SH-SY5Y (cell line): Measurements from ENCODE around the gene MED8.

ENCODE experiments used
- GATA2 ChIP-seq: IDR thresholded peaks from 2 replicates; pipeline ENCODE4 v1.6.1; 2011; ENCODE audit warnings: mild to moderate bottlenecking, low read depth, low read length
- GATA3 ChIP-seq: IDR thresholded peaks from 2 replicates; pipeline ENCODE4 v1.6.1; 2011; ENCODE audit warnings: low read depth, mild to moderate bottlenecking, low read length, moderate library complexity

The MED8 gene

GRCh38 chr1:43427941-43428340, 38.3 kb upstream of the MED8 start:
- TF ChIP-seq GATA2 (no peak), GATA3 (no peak)

DNA sequence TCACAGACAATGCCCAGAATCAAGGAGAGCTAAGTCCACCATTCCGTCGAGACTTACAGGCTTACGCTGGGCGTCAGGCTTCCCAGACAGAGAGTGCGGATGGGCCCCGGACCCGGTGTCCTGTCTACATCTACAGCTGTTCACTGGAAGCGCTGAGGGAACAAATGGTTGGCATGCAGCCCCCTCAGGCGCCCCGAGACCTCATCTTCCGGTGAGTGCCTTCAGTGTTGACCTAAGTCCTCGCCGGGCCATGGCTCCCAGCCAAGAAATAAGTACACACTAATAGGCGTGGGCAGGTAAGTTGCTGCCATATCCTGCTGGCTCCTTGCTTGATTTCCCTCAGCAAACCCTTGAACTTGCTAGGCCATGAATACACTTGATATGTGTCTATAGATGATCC, 37.9 kb upstream of the MED8 start:
- TF ChIP-seq GATA2: no peak
- no peak for TF ChIP-seq GATA3

- TF ChIP-seq GATA2: no peak
- TF ChIP-seq GATA3: no peak
These were observed 36.6 kb upstream of the MED8 start for GRCh38 chr1:43426221-43426620.

DNA sequence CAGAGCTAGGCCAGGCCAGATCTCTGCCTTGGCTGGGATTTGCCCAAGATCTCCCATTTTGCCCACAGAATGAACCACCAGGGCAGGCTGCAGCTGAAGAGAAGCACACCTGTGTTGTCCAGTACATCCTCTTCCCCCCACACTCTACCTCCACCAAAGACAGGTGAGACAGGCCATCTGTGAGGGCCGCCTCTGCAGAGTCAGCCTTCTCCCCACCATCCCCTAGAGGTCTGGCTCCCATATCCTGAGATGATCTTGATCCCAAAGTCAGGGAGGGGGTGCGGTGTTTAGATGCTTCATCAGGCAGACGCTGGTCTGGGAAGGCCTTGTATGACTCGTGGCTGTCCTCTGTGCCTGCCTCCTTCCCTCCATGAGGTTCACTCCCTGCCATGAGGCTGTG, 35.4 kb upstream of the MED8 start:
- TF ChIP-seq GATA3: no peak
- no peak for TF ChIP-seq GATA2

DNA sequence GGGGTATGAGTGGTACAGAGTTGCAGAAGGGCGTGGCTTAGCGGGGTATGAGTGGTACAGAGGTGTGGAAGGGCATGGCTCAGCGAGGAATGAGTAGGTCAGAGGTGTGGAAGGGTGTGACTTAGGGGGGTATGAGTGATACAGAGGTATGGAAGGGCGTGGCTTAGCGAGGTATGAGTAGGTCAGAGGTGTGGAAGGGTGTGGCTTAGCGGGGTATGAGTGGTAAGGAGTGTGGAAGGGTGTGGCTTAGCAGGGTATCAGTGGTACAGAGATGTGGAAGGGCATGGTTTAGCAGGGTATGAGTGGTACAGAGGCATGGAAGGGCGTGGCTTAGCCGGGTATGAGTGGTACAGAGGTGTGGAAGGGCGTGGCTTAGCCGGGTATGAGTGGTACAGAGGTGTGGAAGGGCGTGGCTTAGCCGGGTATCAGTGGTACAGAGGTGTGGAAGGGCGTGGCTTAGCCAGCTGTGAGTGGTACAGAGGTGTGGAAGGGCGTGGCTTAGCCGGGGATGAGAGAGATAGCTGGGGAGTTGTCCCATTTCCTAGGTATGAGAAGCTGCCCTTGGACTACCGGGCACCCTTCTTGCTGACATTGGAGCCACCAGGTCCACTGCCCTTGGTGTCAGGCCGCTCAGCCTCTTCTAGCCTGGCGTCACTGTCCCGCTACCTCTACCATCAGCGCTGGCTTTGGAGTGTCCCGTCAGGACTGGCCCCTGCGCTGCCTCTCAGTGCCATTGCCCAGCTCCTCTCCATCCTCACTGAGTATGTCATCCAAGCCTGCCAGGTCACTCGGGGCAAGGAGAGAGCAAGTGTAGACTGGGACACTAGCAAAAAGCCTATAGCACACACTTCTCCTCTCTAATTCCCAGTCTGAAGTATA, 34.3 kb upstream of the MED8 start:
- TF ChIP-seq GATA3: no peak
- TF ChIP-seq GATA2: no peak

- TF ChIP-seq GATA2 (no peak), GATA3 (no peak)
These were observed 33.5 kb upstream of the MED8 start for GRCh38 chr1:43422995-43423671.

- TF ChIP-seq GATA3 (no peak), GATA2 (no peak)
These were observed 32.6 kb upstream of the MED8 start for GRCh38 chr1:43421976-43422750.

- TF ChIP-seq GATA2 (no peak), GATA3 (no peak)
These were observed 31.8 kb upstream of the MED8 start for GRCh38 chr1:43421396-43421795.

- TF ChIP-seq GATA3 (no peak), GATA2 (no peak)
These were observed 31.3 kb upstream of the MED8 start for GRCh38 chr1:43420874-43421273.

DNA sequence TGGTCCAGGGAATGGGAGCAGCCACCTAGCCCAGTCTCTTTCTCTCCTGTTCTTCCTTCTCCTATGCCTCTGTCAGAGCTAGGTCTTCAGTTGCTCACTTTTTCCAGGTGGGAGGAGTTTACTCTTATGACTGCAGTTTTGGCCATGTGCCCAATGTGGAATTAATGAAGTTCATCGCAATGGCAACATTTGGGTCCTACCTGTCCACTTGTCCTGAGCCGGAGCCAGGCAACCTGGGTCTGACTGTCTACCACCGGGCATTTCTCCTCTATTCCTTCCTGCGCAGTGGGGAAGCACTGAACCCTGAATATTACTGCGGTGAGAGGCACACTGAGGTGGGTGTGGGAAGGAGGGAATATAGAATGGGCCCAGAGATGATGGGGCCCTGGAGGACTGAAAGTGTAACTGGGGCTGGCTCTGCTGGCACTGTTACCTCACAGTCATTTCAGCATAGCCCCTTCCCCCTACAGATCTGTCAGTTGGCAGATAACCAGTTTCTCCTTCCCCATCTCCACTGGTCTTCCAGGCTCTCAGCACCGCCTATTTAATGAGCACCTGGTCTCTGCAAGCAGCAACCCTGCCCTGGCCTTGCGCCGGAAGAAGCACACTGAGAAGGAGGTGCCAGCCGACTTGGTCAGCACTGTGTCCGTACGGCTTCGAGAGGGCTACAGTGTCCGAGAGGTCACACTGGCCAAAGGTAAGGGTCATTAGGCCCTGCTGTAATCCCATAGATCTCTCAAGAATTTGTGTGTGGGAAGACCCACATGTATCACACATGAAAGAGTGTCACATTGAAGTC, 30.2 kb upstream of the MED8 start:
- TF ChIP-seq GATA2 (no peak), GATA3 (no peak)

DNA sequence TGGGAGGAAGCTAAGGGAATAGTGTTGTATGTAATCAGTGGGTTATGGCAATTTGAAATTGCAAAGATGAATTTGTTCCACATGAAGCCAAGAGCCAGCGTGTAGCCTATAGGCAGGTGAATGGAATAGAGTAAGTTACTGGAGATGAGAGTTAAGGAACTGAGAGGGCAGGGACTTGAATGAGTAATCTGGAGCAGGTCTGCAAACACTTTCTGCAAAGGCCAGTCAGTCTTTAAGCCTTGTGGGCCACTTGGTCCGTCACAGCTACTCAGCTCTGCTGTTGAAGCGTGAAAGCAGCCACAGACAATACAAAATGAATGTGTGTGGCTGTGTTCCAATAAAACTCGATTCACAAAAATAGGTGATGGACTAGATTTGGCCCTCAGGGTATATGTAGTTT, 29.3 kb upstream of the MED8 start:
- TF ChIP-seq GATA2: no peak
- no peak for TF ChIP-seq GATA3

DNA sequence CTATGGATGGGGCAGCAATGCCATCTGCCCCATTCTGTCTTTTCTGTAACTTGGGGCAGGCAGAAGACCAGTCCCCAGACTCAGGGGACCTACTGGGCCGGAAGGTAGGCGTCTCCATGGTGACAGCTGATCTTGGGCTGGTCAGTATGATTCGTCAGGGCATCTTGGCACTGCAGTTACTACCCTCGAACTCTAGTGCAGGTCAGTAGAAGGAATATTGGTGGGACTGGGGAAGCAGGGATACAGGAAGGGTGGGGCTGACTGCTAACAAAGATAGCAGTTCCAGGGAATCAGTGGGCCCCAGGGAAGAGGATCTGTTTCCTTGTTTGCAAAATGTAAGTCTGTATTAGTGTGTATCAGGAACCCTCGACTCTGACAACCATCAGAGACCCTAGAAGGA, 26.3 kb upstream of the MED8 start:
- TF ChIP-seq GATA3: no peak
- no peak for TF ChIP-seq GATA2

DNA sequence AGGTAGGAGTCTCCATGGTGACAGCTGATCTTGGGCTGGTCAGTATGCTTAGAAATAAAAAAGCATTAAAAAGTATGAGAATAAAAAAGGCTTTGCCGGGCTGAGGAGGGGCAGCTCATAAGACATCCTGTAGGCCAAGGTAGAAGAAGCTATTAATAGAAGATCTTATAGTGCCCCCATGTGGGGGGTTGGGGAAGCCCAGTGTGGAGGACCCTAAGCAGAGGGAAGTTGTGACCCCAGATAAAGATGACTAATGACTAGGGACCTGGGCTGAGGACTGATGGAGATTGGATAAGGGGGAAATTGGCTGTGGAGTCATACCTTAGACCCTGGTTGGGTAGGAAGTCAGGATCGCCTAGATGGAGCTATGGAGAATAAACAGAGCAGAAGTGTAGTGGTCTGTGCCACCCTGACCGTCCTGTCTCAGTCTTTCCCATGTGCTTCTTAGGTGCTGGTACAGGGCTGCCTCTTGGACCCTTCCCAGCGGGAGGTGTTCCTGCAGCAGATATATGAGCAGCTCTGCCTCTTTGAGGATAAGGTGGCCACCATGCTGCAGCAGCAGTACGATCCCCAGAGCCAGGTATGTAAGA, 25.1 kb upstream of the MED8 start:
- no peak for TF ChIP-seq GATA2
- TF ChIP-seq GATA3: no peak
